Measurements from ENCODE around the gene TNFRSF19.

The TNFRSF19 gene

GRCh38 chr13:23628765-23629565 is 58.8 kb downstream of the TNFRSF19 start:
- DNase-seq (ENCODE audit: low spot score), result no peak

- no peak for DNase-seq (ENCODE audit: low spot score)
Observed at GRCh38 chr13:23629566-23630272, 59.5 kb downstream of the TNFRSF19 start.

GRCh38 chr13:23630349-23631093 is 60.3 kb downstream of the TNFRSF19 start:
- DNase-seq (ENCODE audit: low spot score), result peak; percentile 32

GRCh38 chr13:23631311-23632047 is 61.3 kb downstream of the TNFRSF19 start:
- no peak for DNase-seq (ENCODE audit: low spot score)

- DNase-seq (ENCODE audit: low spot score), result peak; percentile 22
Observed at GRCh38 chr13:23632048-23632582, 61.9 kb downstream of the TNFRSF19 start.

- peak; percentile 33 for DNase-seq (ENCODE audit: low spot score)
Observed at GRCh38 chr13:23632741-23633140, 62.5 kb downstream of the TNFRSF19 start.

GRCh38 chr13:23634897-23635296 is 64.7 kb downstream of the TNFRSF19 start:
- DNase-seq (ENCODE audit: low spot score), result no peak

- no peak for DNase-seq (ENCODE audit: low spot score)
Observed at GRCh38 chr13:23636360-23636759, 66.1 kb downstream of the TNFRSF19 start.

- DNase-seq (ENCODE audit: low spot score), result peak; percentile 55
Observed at GRCh38 chr13:23637829-23638228, 67.6 kb downstream of the TNFRSF19 start.

- no peak for DNase-seq (ENCODE audit: low spot score)
Observed at GRCh38 chr13:23639674-23640073, 69.5 kb downstream of the TNFRSF19 start.

- DNase-seq (ENCODE audit: low spot score), result no peak
Observed at GRCh38 chr13:23642110-23642509, 71.9 kb downstream of the TNFRSF19 start.

GRCh38 chr13:23643338-23644125 is 73.3 kb downstream of the TNFRSF19 start:
- no peak for DNase-seq (ENCODE audit: low spot score)

- no peak for DNase-seq (ENCODE audit: low spot score)
Observed at GRCh38 chr13:23644126-23644419, 73.9 kb downstream of the TNFRSF19 start.

GRCh38 chr13:23644527-23645138 is 74.4 kb downstream of the TNFRSF19 start:
- no peak for DNase-seq (ENCODE audit: low spot score)

GRCh38 chr13:23645851-23646250 is 75.6 kb downstream of the TNFRSF19 start:
- no peak for DNase-seq (ENCODE audit: low spot score)

GRCh38 chr13:23651439-23651838 is 81.2 kb downstream of the TNFRSF19 start:
- DNase-seq (ENCODE audit: low spot score), result no peak

GRCh38 chr13:23651887-23652286 is 81.7 kb downstream of the TNFRSF19 start:
- DNase-seq (ENCODE audit: low spot score), result no peak

GRCh38 chr13:23652909-23653726 is 82.9 kb downstream of the TNFRSF19 start:
- no peak for DNase-seq (ENCODE audit: low spot score)

All from iPS-NIHi11 (cell line).